GM12878 (cell line): ENCODE measurements around the gene ARHGEF10L. TPM values are rescaled to one million over a fixed set of nuclear protein-coding genes. Genes with fewer than 3 reads are reported as not detected.

Experiments used
- ATAC-seq: fragments of 200-7000 bp; cut with Tn5 transposase; 3 replicates; pipeline ENCODE4 v1.9.1; 2020; ENCODE audit warnings: mild to moderate bottlenecking, moderate library complexity
- BruUV-seq: library from RNA; stranded (reverse); fragments of 400-500 nt; replicated peaks from 2 replicates; lab custom pipeline; 2021; lab: Mats Ljungman, UMichigan
- CTCF ChIA-PET: fragments of 300-600 bp; sonication (Branson Sonifier 250); formaldehyde crosslinking; extraction: SDS; loops from one replicate; lab custom pipeline; 2021; ENCODE audit warnings: inconsistent platforms; lab: Yijun Ruan, JAX
- POLR2A ChIA-PET: fragments of 350-600 bp; formaldehyde crosslinking; extraction: SDS; loops from one replicate; lab custom pipeline; 2021; ENCODE audit warnings: inconsistent platforms; lab: Charles Lee
- RAD21 ChIA-PET: fragments of 300-600 bp; sonication (Branson Sonifier 250); formaldehyde crosslinking; loops from one replicate; lab custom pipeline; 2023; ENCODE audit warnings: antibody characterized with exemption; ENCODE audit not compliant: unreplicated experiment; lab: Charles Lee
- SMC1A ChIA-PET: fragments of 300-600 bp; sonication (Branson Sonifier 250); formaldehyde crosslinking; loops from one replicate; lab custom pipeline; 2023; ENCODE audit not compliant: unreplicated experiment, uncharacterized antibody; lab: Charles Lee
- DNase-seq: peaks from one replicate; pipeline ENCODE4 v3.0.0-alpha.2; 2011; ENCODE audit warnings: low read depth, low spot score
- FAIRE-seq: peaks from 3 replicates; lab custom pipeline; 2011; peaks lifted over from hg19 to GRCh38; lab: Jason Lieb, UNC
- H2AFZ ChIP-seq: 2 replicates; pipeline ENCODE4 v1.6.0; 2011; ENCODE audit warnings: low read depth, low read length, control low read depth; ENCODE audit not compliant: control insufficient read depth
- H3K27ac ChIP-seq: 2 replicates; pipeline ENCODE4 v1.5.1; 2011; ENCODE audit warnings: control low read depth; ENCODE audit not compliant: control insufficient read depth, insufficient read depth
- H3K27me3 ChIP-seq, 2 experiments: replicated peaks in 1 of 2; 2 replicates each; pipeline versions ENCODE4 v1.6.0 to v1.6.1; 2011; ENCODE audit warnings: low read length in 1 of 2; ENCODE audit not compliant: control insufficient read depth in 2 of 2, insufficient read depth in 2 of 2
- H3K36me3 ChIP-seq, 2 experiments: 2 replicates each; pipeline ENCODE4 v1.5.1; 2011; ENCODE audit warnings: low read length in 1 of 2; ENCODE audit not compliant: control insufficient read depth in 2 of 2, insufficient read depth in 2 of 2
- H3K4me1 ChIP-seq: 2 replicates; pipeline ENCODE4 v1.6.1; 2011; ENCODE audit warnings: mild to moderate bottlenecking, low read length, moderate library complexity, mixed read lengths; ENCODE audit not compliant: control insufficient read depth, insufficient read depth
- H3K4me2 ChIP-seq: 2 replicates; pipeline ENCODE4 v1.6.0; 2011; ENCODE audit warnings: control low read depth; ENCODE audit not compliant: control insufficient read depth, insufficient read depth
- H3K4me3 ChIP-seq: fragments of 200-600 bp; sonication (generic); 2 replicates; pipeline ENCODE4 v1.5.1; 2016
- H3K79me2 ChIP-seq: 2 replicates; pipeline ENCODE4 v1.6.0; 2011; ENCODE audit warnings: low read length; ENCODE audit not compliant: control insufficient read depth, insufficient read depth
- H3K9ac ChIP-seq: 2 replicates; pipeline ENCODE4 v1.8.0; 2011; ENCODE audit warnings: low read length, control low read depth, mixed read lengths; ENCODE audit not compliant: control insufficient read depth, insufficient read depth
- H3K9me3 ChIP-seq: replicated peaks from 3 replicates; pipeline ENCODE4 v1.5.1; 2011; ENCODE audit warnings: mild to moderate bottlenecking, low read length; ENCODE audit not compliant: control insufficient read depth, insufficient read depth
- H4K20me1 ChIP-seq: 2 replicates; pipeline ENCODE4 v1.6.0; 2011; ENCODE audit not compliant: control insufficient read depth, insufficient read depth
- BMI1 ChIP-seq: fragments of 450-650 bp; IDR thresholded peaks from 2 replicates; pipeline ENCODE4 v1.6.1; 2016; ENCODE audit warnings: mild to moderate bottlenecking, moderate library complexity, borderline replicate concordance
- MYC ChIP-seq: IDR thresholded peaks from 2 replicates; pipeline ENCODE4 v1.6.1; 2011; ENCODE audit warnings: mild to moderate bottlenecking, low read length, moderate library complexity, inconsistent platforms; ENCODE audit not compliant: insufficient read depth, insufficient replicate concordance, insufficient read length, severe bottlenecking
- ZSCAN29 ChIP-seq: fragments of 450-650 bp; IDR thresholded peaks from 2 replicates; pipeline ENCODE4 v1.6.1; 2017; ENCODE audit warnings: mild to moderate bottlenecking, moderate library complexity
- whole genome bisulfite sequencing: methylation state at CpG from one replicate; pipeline ENCODE4 v1.1.6; 2016; ENCODE audit warnings: low lambda C conversion rate; ENCODE audit not compliant: insufficient replicate concordance, insufficient coverage; ENCODE audit errors: missing lambda C conversion rate; 5-methylcytosine and 5-hydroxymethylcytosine counted together
- in situ Hi-C: fragments of 300-500 bp; cut with MboI; formaldehyde crosslinking; loops from 9 replicates; pipeline ENCODE4 v1.14.3; 2018; ENCODE audit warnings: mixed read lengths
- intact Hi-C: fragments of 100-400 bp; cut with micrococcal nuclease; formaldehyde crosslinking; loops from one replicate; pipeline ENCODE4 v1.14.2; 2022; ENCODE audit not compliant: unreplicated experiment
- polyA plus RNA-seq, 11 experiments: library from polyadenylated mRNA; depleted of rRNA in 4 of 11; unstranded in 6 of 11; stranded (reverse) in 5 of 11; fragments of >200 nt; fragmentation: Nextera tagmentation in 4 of 11; fragmentation: Illumina TruSeq in 1 of 11; extraction: Ambion mirVana in 4 of 11; extraction: Trizol in 1 of 11; gene quantifications; 1 replicate in 1 of 11; 2 replicates in 10 of 11; pipeline versions ENCODE4 v1.2.1 to v1.2.3, GENCODE V29; 2011 to 2016; ENCODE audit warnings: inconsistent platforms in 2 of 11, missing spikeins in 2 of 11, low read depth in 1 of 11
- total RNA-seq, 4 experiments: library from RNA; depleted of rRNA in 3 of 4; stranded (reverse); fragments of >200 nt in 3 of 4; fragmentation: Illumina TruSeq in 1 of 4; extraction: Trizol in 1 of 4; gene quantifications; 2 replicates each; pipeline versions ENCODE4 v1.2.1 to v1.2.3, GENCODE V29; 2013 to 2021
- TF ChIP-seq, protein P1 (sequence below): fragments of 450-650 bp; IDR thresholded peaks from 2 replicates; pipeline ENCODE4 v1.6.1; 2017; ENCODE audit warnings: mild to moderate bottlenecking, moderate library complexity
- TF ChIP-seq, protein P2 (sequence below): fragments of 450-650 bp; IDR thresholded peaks from 2 replicates; pipeline ENCODE4 v1.6.1; 2016; ENCODE audit warnings: mild to moderate bottlenecking

The ARHGEF10L gene
- total and polyA plus RNA-seq, 10 of the 15 experiments (the other 5 are each of a cell fraction or from before 2014, with no cell fraction given) = 0.05 to 0.94 (median 0.28) TPM; not detected in 2

DNA sequence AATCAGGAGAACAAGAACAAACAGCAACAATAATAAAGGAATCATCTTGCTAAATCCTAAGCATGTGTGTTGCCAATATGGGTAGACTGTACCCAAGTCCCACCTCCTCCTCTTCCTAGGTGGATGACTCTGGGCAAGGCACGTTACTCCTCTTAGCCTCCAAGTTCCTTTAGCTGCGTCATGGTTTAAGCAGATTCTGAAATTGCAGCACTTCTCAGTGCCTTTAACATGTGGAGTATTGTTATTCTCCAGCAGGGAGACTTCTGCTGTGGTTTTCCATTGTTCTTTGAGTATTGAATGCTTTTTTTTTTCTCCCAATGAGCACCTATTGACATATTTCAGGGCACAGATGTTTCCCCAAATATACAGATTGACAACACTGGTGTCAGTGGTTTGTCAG lies 15.5 kb downstream of the ARHGEF10L start:
- ChIA-PET SMC1A (interaction anchor here (1.0 to 1.7 kb wide), 3 partner anchors 12 to 53 kb away, joined by 3 to 8 read pairs (median 4); no protein-coding TSS in a partner anchor), RAD21 (interaction anchor here (2.0 kb wide), 1 partner anchor 14 kb away, joined by 5 read pairs; no protein-coding TSS in a partner anchor), CTCF (interaction anchor here (1.6 kb wide), 1 partner anchor 52 kb away, joined by 6 read pairs; no protein-coding TSS in a partner anchor), POLR2A (interaction anchor here (0.7 kb wide), 1 partner anchor 20 kb away, joined by 3 read pairs; no protein-coding TSS in a partner anchor)
- Histone ChIP-seq H3K79me2 (no peaks in the 10 kb centered on the region), H3K27ac (no peak overlapping the region), H3K4me2 (no peak overlapping the region), H4K20me1 (no peaks in the 10 kb centered on the region), H3K4me3 (no peak overlapping the region), H3K27me3 (no peaks in the 10 kb centered on the region), H2AFZ (no peak overlapping the region), H3K36me3 (no peaks in the 10 kb centered on the region), H3K9me3 (no peaks in the 10 kb centered on the region), H3K4me1 (no peaks in the 10 kb centered on the region), H3K9ac (no peak overlapping the region)
- FAIRE-seq (no peak), ATAC-seq (no peak), DNase-seq (no peak)
- TF ChIP-seq MYC (no peak), BMI1 (no peak), ZSCAN29 (no peak)
- TF ChIP-seq, protein P1, sequence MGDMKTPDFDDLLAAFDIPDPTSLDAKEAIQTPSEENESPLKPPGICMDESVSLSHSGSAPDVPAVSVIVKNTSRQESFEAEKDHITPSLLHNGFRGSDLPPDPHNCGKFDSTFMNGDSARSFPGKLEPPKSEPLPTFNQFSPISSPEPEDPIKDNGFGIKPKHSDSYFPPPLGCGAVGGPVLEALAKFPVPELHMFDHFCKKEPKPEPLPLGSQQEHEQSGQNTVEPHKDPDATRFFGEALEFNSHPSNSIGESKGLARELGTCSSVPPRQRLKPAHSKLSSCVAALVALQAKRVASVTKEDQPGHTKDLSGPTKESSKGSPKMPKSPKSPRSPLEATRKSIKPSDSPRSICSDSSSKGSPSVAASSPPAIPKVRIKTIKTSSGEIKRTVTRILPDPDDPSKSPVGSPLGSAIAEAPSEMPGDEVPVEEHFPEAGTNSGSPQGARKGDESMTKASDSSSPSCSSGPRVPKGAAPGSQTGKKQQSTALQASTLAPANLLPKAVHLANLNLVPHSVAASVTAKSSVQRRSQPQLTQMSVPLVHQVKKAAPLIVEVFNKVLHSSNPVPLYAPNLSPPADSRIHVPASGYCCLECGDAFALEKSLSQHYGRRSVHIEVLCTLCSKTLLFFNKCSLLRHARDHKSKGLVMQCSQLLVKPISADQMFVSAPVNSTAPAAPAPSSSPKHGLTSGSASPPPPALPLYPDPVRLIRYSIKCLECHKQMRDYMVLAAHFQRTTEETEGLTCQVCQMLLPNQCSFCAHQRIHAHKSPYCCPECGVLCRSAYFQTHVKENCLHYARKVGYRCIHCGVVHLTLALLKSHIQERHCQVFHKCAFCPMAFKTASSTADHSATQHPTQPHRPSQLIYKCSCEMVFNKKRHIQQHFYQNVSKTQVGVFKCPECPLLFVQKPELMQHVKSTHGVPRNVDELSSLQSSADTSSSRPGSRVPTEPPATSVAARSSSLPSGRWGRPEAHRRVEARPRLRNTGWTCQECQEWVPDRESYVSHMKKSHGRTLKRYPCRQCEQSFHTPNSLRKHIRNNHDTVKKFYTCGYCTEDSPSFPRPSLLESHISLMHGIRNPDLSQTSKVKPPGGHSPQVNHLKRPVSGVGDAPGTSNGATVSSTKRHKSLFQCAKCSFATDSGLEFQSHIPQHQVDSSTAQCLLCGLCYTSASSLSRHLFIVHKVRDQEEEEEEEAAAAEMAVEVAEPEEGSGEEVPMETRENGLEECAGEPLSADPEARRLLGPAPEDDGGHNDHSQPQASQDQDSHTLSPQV = no peak
- TF ChIP-seq, protein P2, sequence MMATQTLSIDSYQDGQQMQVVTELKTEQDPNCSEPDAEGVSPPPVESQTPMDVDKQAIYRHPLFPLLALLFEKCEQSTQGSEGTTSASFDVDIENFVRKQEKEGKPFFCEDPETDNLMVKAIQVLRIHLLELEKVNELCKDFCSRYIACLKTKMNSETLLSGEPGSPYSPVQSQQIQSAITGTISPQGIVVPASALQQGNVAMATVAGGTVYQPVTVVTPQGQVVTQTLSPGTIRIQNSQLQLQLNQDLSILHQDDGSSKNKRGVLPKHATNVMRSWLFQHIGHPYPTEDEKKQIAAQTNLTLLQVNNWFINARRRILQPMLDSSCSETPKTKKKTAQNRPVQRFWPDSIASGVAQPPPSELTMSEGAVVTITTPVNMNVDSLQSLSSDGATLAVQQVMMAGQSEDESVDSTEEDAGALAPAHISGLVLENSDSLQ = no peak
- in situ Hi-C loops = no loop called here
- WGBS = 17% methylated on average over 2 of the region's 2 CpGs
- BruUV-seq = no TSS peak
- intact Hi-C loops = loop anchor here (5.0 kb wide), 1 partner anchor 53 kb away; no protein-coding TSS in a partner anchor
